ENCODE data around the gene NDN. TPM values are rescaled to one million over a fixed set of nuclear protein-coding genes. Genes with fewer than 3 reads are reported as not detected.

The NDN gene
- polyA plus RNA-seq, 2 of the 4 experiments (the other 2 are of a cell fraction) = 0.08 to 0.67 TPM

- TF ChIP-seq CHD2 (IDR thresholded peaks at IDR 0.05; ENCODE audit: low read length, partially characterized antibody) (no peak), EHMT2 (IDR thresholded peaks at IDR 0.05; ENCODE audit: low read depth) (no peak), FOXS1 (CRISPR knock-in tag; IDR thresholded peaks at IDR 0.05) (no peak), SREBF2 (IDR thresholded peaks at IDR 0.05) (no peak), ZFP36 (IDR thresholded peaks at IDR 0.05; ENCODE audit: borderline replicate concordance, partially characterized antibody) (no peak), RFX5 (IDR thresholded peaks at IDR 0.05) (no peak), POLR2AphosphoS2 (conservative IDR thresholded peaks at IDR 0.05; ENCODE audit: low read length) (no peak), REST (IDR thresholded peaks at IDR 0.05) (no peak), HOXB13 (CRISPR knock-in tag; IDR thresholded peaks at IDR 0.05; ENCODE audit: low read depth) (no peak)
- ChIA-PET CTCF (no interaction called here), POLR2A (no interaction called here)
- Histone ChIP-seq H3K4me2 (no peak overlapping the region), H3K9me3 (no peaks in the 10 kb centered on the region), H3K4me1 (no peaks in the 10 kb centered on the region), H3K27ac (no peak overlapping the region), H3K4me3 (no peak overlapping the region)
- 71% methylated on average over 6 of the region's 57 CpGs for WGBS (ENCODE audit: missing lambda C conversion rate)
- no peak for DNase-seq (ENCODE audit: low read depth in 1 of 2, low spot score in 1 of 2)
- no peak for ATAC-seq
- no peak for FAIRE-seq
These were observed 501 bp downstream of the NDN start for GRCh38 chr15:23686466-23687142.

- H3K4me1 ChIP-seq = no peaks in the 10 kb centered on the region
- 5% methylated on average over 3 of the region's 3 CpGs for WGBS (ENCODE audit: missing lambda C conversion rate)
- no peak for ATAC-seq
- no peaks in the 10 kb centered on the region for H3K9me3 ChIP-seq
- no peak for DNase-seq (ENCODE audit: low read depth in 1 of 2, low spot score in 1 of 2)
- POLR2A ChIA-PET = no interaction called here
- CTCF ChIA-PET = no interaction called here
- no peak for FAIRE-seq
- no peak for TF ChIP-seq TFCP2L1 (CRISPR knock-in tag; IDR thresholded peaks at IDR 0.05)
- no peak for TF ChIP-seq SMC3 (IDR thresholded peaks at IDR 0.05)
- TF ChIP-seq FOXS1 (CRISPR knock-in tag; IDR thresholded peaks at IDR 0.05) = no peak
- TF ChIP-seq, protein P1, sequence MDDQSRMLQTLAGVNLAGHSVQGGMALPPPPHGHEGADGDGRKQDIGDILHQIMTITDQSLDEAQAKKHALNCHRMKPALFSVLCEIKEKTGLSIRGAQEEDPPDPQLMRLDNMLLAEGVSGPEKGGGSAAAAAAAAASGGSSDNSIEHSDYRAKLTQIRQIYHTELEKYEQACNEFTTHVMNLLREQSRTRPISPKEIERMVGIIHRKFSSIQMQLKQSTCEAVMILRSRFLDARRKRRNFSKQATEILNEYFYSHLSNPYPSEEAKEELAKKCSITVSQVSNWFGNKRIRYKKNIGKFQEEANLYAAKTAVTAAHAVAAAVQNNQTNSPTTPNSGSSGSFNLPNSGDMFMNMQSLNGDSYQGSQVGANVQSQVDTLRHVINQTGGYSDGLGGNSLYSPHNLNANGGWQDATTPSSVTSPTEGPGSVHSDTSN (IDR thresholded peaks at IDR 0.05) = no peak
- no peak for TF ChIP-seq MAFK (IDR thresholded peaks at IDR 0.05; ENCODE audit: partially characterized antibody)
- TF ChIP-seq ZC3H11A (IDR thresholded peaks at IDR 0.05) = no peak
- no peak for TF ChIP-seq ELK1 (IDR thresholded peaks at IDR 0.05; ENCODE audit: low read depth, low read length)
- TF ChIP-seq RARB (CRISPR knock-in tag; IDR thresholded peaks at IDR 0.05) = no peak
- TF ChIP-seq HDAC2 (IDR thresholded peaks at IDR 0.05) = no peak
- no peak for TF ChIP-seq FOSL2 (IDR thresholded peaks at IDR 0.05)
- TF ChIP-seq FOSL2 (CRISPR knock-in tag; IDR thresholded peaks at IDR 0.05) = no peak
- TF ChIP-seq ZSCAN20 (CRISPR knock-in tag; IDR thresholded peaks at IDR 0.05) = no peak
- TF ChIP-seq SREBF2 (IDR thresholded peaks at IDR 0.05) = no peak
- TF ChIP-seq EP300 (IDR thresholded peaks at IDR 0.05) = no peak
- TF ChIP-seq HOXA7 (CRISPR knock-in tag; IDR thresholded peaks at IDR 0.05) = no peak
- no peak for TF ChIP-seq CTCF (IDR thresholded peaks at IDR 0.05)
- no peak for TF ChIP-seq BCL3 (IDR thresholded peaks at IDR 0.05)
- TF ChIP-seq BHLHE40 (IDR thresholded peaks at IDR 0.05; ENCODE audit: low read depth, low read length) = no peak
- H3K4me3 ChIP-seq = no peak overlapping the region
- H3K4me2 ChIP-seq = no peak overlapping the region
- no peak overlapping the region for H3K27ac ChIP-seq
These were observed 15.6 kb downstream of the NDN start for GRCh38 chr15:23671481-23671880.
